HG02840 (cell line): ENCODE results near the gene RGS6.

Experiments
- ATAC-seq: cut with Tn5 transposase; IDR thresholded peaks from one replicate; pipeline ENCODE4 v1.9.1; 2021; ENCODE audit warnings: mild to moderate bottlenecking, moderate library complexity, moderate number of reproducible peaks; ENCODE audit not compliant: unreplicated experiment, low FRiP score

The RGS6 gene

DNA sequence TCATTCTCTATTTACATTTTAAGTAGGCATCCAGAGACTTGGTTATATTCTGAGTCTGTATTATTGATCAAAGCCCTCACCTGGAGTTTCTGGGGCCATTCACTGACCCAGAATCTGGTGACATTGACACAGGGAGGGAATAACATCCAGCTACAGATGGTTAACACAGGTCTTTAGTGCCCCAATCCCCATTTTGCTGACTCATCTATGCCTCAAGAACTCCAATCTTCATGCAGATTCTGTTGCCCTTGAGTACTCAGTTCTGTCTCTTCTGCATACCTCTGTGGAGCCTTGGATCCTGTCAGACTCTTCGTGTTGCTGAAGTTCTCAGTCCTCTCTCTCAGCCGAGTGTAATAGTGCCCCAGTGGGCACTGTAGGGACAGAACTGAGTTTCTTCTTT, 208.9 kb downstream of the RGS6 start:
- no peak for ATAC-seq

DNA sequence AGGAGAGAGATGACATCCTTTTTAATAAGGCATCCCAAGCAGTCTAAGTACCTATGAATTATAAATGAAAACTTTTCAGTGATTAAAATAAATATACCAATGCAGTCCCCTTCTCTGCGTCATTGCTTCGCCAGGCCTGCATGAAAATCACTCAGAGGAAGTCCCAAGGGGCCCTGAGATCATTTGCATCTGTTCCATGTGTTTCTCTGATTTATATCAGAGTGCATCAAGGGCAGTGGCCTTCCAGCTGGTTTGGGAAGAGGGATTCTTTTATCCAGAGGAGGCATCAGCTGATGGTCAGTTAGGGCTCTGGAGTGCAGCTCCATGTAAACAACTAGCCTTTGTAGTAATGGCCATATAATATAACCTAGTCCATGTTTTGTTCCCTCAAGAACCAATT, 210.1 kb downstream of the RGS6 start:
- no peak for ATAC-seq

DNA sequence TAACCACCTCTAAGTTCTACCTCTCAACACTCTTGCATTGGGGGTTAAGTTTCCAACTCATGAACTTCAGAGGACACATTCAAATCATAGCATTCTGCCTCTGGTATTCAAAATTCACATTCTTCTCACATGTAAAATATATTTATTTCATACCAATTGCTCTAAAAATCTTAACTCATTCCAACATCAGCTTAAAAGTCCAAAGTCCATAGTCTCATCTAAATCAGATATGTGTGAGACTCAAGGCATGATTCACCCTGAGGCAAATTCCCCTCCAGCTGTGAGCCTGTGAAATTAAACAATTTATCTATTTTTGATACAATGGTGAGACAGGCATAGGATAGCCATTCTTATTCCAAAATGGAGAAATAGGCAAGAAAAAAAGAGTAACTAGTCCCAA, 214.0 kb downstream of the RGS6 start:
- no peak for ATAC-seq

- ATAC-seq = no peak
Observed at GRCh38 chr14:72154645-72155378, 222.6 kb downstream of the RGS6 start.

GRCh38 chr14:72155379-72155993, 223.3 kb downstream of the RGS6 start:
- no peak for ATAC-seq

- ATAC-seq = no peak
Observed at GRCh38 chr14:72164420-72165228, 232.4 kb downstream of the RGS6 start.

- ATAC-seq = no peak
Observed at GRCh38 chr14:72165229-72165698, 233.0 kb downstream of the RGS6 start.

DNA sequence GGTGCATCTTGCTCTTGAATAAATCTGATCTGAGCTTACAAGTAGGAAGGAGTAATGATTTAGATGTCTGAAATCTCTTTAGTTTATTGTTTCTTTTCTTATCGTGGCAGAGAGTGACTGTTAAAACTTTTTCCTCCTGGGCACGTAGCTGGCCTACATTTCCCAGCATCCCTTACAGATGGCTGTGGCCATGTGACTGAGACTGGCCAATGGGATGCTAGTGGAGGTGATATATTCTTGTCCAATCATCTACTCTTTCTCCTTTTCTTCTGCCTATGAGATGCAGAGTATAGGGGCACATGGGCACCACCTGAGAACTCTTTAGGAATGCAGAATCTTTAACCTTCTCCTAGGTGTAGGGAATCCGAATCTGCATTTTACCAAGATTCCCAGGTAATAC, 237.3 kb downstream of the RGS6 start:
- ATAC-seq = no peak

GRCh38 chr14:72172049-72172448, 239.8 kb downstream of the RGS6 start:
- no peak for ATAC-seq

DNA sequence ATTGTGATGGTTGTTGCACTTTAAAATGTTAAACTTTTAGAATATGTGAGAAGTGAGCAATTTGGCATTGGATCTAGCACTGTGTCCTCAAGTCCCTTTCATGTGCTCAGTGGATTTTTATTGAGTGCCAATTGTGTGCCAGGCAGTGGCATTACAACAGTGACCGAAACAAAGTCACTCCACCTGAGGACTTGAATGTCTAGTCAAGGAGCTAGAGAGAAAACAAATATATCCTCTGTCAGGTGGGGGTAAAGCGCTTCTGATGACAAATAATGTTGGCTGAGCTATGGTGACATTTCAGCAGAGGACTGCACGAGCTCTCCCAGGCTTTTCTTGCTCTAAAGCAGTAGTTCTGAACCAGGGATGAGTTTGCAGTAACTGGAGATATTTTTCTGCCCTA, 240.4 kb downstream of the RGS6 start:
- ATAC-seq = no peak

GRCh38 chr14:72173038-72173720, 240.9 kb downstream of the RGS6 start:
- no peak for ATAC-seq

GRCh38 chr14:72177251-72177650, 245.0 kb downstream of the RGS6 start:
- ATAC-seq = no peak

GRCh38 chr14:72178517-72178916, 246.3 kb downstream of the RGS6 start:
- ATAC-seq = no peak

GRCh38 chr14:72182708-72183432, 250.6 kb downstream of the RGS6 start:
- ATAC-seq = no peak

- no peak for ATAC-seq
Observed at GRCh38 chr14:72183631-72184030, 251.4 kb downstream of the RGS6 start.

DNA sequence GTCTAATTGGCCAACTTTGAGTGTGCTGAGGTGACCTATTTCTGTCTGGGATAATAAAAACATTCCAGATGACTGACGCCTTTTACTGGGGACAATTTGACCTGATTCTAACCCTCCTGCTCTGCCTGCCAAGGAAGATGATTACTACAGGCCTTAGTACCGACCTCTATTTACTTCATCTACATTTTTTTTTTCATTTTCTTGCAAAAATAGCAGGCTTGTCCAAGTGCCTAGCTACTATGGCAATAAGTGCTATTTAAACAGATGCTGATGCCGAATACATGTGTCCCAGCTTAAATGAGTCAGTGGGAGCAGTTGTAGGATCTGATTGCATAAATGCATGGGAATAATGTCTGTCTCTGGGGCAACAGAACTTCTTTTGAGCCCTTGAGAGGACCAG, 254.3 kb downstream of the RGS6 start:
- ATAC-seq = no peak

DNA sequence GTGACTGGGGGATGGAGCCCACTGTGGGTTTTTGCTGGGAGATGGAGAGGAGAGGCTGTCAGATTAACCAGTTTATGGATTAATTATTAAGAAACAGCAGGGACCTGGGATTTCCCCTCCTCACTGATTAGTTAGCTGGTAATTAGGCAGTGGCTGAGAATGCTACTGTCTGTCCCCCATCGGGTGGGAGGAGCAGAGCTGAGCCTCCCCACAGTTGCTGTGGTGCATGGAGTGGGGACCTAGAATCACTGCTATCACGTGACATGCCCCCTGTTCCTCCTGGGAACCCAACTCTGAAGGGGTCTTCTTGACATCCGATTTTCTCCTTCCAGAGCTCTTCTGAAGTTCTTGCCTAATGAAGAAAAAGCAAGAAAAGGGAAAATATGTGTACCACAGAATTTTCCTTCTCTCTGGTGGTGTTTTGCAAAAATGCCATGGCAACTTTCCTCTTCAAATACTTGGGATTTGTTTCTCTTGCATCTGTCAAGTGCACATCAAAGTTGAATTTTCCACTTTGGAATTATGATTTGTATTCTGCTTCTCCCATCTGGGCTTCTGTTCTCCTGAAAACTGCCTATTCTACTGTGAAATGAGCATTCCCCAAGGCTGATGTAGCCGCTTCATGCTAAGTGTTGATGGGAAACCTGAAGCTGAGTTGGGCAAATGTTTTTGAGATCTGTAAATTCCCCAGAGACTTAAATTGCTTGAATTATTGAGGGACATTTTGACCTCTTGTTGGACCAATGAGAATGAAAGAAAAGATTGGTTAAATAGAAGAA, 264.2 kb downstream of the RGS6 start:
- no peak for ATAC-seq

DNA sequence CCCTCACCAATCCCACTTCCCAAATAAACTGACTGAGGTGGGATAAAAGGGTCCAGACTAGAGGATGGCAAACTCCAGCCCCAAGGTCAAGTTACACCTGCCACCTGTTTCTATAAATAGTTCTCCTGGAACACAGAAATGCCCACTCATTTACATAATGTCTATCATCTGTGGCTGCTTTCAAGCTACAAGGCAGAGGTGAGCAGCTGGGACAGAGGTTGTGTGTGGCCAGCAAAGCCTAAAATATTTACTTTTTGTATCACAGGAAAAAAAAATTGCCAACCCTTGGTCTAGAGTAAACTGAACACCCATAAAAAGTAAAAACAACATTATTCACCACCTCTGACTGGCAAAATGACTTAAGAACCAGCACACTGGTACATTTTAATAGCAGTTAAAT, 269.4 kb downstream of the RGS6 start:
- ATAC-seq = no peak

DNA sequence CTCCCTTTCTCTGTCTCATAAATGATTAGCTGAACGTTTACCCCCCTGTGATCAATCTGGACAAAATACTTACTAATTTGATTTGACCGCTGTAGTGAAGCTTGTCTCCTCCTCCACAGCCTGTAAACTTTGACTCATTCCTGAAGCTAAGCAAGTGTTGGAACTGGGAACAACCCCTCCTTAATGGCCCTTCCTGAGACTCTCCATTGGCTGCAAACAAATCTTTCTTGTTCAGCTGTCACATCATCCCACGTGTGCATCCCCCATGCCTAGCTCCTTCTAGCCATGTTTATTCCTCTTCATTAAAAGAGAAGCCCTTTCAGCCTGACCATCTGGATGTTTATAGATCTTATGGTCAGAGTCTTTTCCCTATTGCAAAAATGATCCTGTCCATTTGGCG, 281.2 kb downstream of the RGS6 start:
- no peak for ATAC-seq
